ENCODE results near the gene MTX2. TPM values are rescaled to one million over a fixed set of nuclear protein-coding genes. Genes with fewer than 3 reads are reported as not detected.

Gene MTX2
- total and polyA plus RNA-seq, 4 donors = 11.8 to 23.5 (median 12.7) TPM

GRCh38 chr2:176234940-176235339 lies 34.3 kb upstream of the MTX2 start:
- no peak overlapping the region for H3K4me3 ChIP-seq (ENCODE audit: low read depth in 1 of 3, low read length in 3 of 3)
- DNase-seq (ENCODE audit: low spot score) = no peak
- H3K27me3 ChIP-seq (ENCODE audit: control insufficient read depth in 4 of 4, insufficient read depth in 4 of 4, low read length in 3 of 4) = no peaks in the 10 kb centered on the region
- no peaks in the 10 kb centered on the region for H3K36me3 ChIP-seq (ENCODE audit: control insufficient read depth in 4 of 4, insufficient read depth in 3 of 4, low read depth in 1 of 4, low read length in 3 of 4)
- 68% methylated on average over 1 of the region's 1 CpG for WGBS
- TF ChIP-seq EGR1 (IDR thresholded peaks at IDR 0.05; ENCODE audit: low read depth in 2 of 2) = no peak
- no peak for TF ChIP-seq ATF3 (IDR thresholded peaks at IDR 0.05)
- no peak for TF ChIP-seq ZBTB33 (IDR thresholded peaks at IDR 0.05)
- no peak for TF ChIP-seq SP1 (IDR thresholded peaks at IDR 0.05)
- no peak for TF ChIP-seq FOXA1 (IDR thresholded peaks at IDR 0.05)
- no peak for TF ChIP-seq REST (IDR thresholded peaks at IDR 0.05)
- no peak for TF ChIP-seq FOXA2 (IDR thresholded peaks at IDR 0.05)
- no peak overlapping the region for H3K9ac ChIP-seq (ENCODE audit: low read depth in 1 of 2, low read length in 2 of 2)
- no peaks in the 10 kb centered on the region for H3K4me1 ChIP-seq (ENCODE audit: control insufficient read depth in 4 of 4, insufficient read depth in 4 of 4, low read length in 3 of 4)
- no peak overlapping the region for H3K27ac ChIP-seq (ENCODE audit: low read depth in 1 of 2, low read length in 2 of 2)
- H3K9me3 ChIP-seq (ENCODE audit: control insufficient read depth in 4 of 4, low read length in 3 of 4) = no peaks in the 10 kb centered on the region

- no peak overlapping the region for H3K27ac ChIP-seq (ENCODE audit: low read depth in 1 of 2, low read length in 2 of 2)
- no peaks in the 10 kb centered on the region for H3K9me3 ChIP-seq (ENCODE audit: control insufficient read depth in 4 of 4, low read length in 3 of 4)
- H3K4me1 ChIP-seq (ENCODE audit: control insufficient read depth in 4 of 4, insufficient read depth in 4 of 4, low read length in 3 of 4) = no peaks in the 10 kb centered on the region
- no peak for TF ChIP-seq RAD21 (IDR thresholded peaks at IDR 0.05)
- no peak for TF ChIP-seq ATF3 (IDR thresholded peaks at IDR 0.05)
- TF ChIP-seq MAX (IDR thresholded peaks at IDR 0.05) = no peak
- TF ChIP-seq FOXA1 (IDR thresholded peaks at IDR 0.05) = no peak
- no peak for TF ChIP-seq RXRA (IDR thresholded peaks at IDR 0.05)
- no peak for TF ChIP-seq NR2F2 (IDR thresholded peaks at IDR 0.05)
- no peak for TF ChIP-seq ZBTB33 (IDR thresholded peaks at IDR 0.05)
- no peak for TF ChIP-seq HNF4G (IDR thresholded peaks at IDR 0.05)
- no peak for TF ChIP-seq TAF1 (conservative IDR thresholded peaks at IDR 0.05)
- TF ChIP-seq YY1 (IDR thresholded peaks at IDR 0.05) = no peak
- TF ChIP-seq GABPA (IDR thresholded peaks at IDR 0.05 in 1 of 2, conservative IDR thresholded peaks at IDR 0.05 in 1 of 2) = no peak
- no peak for TF ChIP-seq HNF4A (conservative IDR thresholded peaks at IDR 0.05)
- no peak for TF ChIP-seq REST (IDR thresholded peaks at IDR 0.05)
- no peak for TF ChIP-seq SP1 (IDR thresholded peaks at IDR 0.05)
- no peak for TF ChIP-seq CTCF (IDR thresholded peaks at IDR 0.05; ENCODE audit: low read depth, low read length, missing input control)
- TF ChIP-seq FOXA2 (IDR thresholded peaks at IDR 0.05) = no peak
- TF ChIP-seq JUND (IDR thresholded peaks at IDR 0.05) = no peak
- TF ChIP-seq EGR1 (IDR thresholded peaks at IDR 0.05; ENCODE audit: low read depth in 2 of 2) = no peak
- H3K27me3 ChIP-seq (ENCODE audit: control insufficient read depth in 4 of 4, insufficient read depth in 4 of 4, low read length in 3 of 4) = no peaks in the 10 kb centered on the region
- no peak for DNase-seq (ENCODE audit: low spot score)
- 67% methylated on average over 4 of the region's 4 CpGs for WGBS
- no peaks in the 10 kb centered on the region for H3K36me3 ChIP-seq (ENCODE audit: control insufficient read depth in 4 of 4, insufficient read depth in 3 of 4, low read depth in 1 of 4, low read length in 3 of 4)
- H3K9ac ChIP-seq (ENCODE audit: low read depth in 1 of 2, low read length in 2 of 2) = no peak overlapping the region
- no peak overlapping the region for H3K4me3 ChIP-seq (ENCODE audit: low read depth in 1 of 3, low read length in 3 of 3)
These were observed 31.8 kb upstream of the MTX2 start for GRCh38 chr2:176237456-176237855.

Data from liver (tissue), 9 donors.